ENCODE results near the gene RANBP1. TPM values are rescaled to one million over a fixed set of nuclear protein-coding genes. Genes with fewer than 3 reads are reported as not detected.

The RANBP1 gene
- total RNA-seq, 3 donors from 2014 or later: 453 to 533 (median 503) TPM

DNA sequence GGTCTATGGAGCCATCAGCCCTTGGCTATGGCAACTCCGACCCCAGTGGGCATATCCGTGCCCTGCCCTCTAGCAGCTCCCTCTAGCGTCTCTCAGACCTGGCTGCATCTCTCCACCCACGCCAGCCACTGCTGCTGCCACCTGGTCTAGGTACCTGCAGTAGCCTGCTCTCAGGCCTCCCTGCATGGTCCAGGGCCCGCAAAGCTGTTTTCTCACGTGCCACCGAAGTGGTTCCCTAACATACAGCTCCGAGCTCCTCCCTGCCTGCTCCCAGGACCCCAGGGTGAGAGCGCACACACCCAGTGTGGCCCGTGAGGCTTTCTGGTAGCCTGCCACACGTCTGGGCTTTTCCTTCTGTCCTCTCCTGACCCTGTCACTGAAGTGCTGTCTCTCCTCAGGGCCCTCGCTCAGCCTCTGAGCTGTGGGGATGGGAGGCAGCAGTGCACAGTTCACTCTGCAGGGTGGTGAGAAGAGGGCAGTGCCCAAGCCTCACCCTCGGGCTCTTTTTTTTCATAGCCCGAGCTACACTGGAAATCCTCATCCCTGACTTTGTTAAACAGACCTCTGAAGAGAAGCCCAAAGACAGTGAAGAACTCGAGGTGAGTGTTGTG lies 21.6 kb upstream of the RANBP1 start:
- no peaks in the 10 kb centered on the region for H3K9me3 Mint-ChIP-seq
- peaks cover 48% of the 10 kb centered on the region for H3K4me1 Mint-ChIP-seq (ENCODE audit: low read depth)
- H3K36me3 Mint-ChIP-seq (ENCODE audit: insufficient read depth): peaks cover 59% of the 10 kb centered on the region
- H3K4me3 Mint-ChIP-seq: no peak overlapping the region
- no peak for DNase-seq
- no peaks in the 10 kb centered on the region for H3K27me3 Mint-ChIP-seq (ENCODE audit: low read depth)
- no peak for ATAC-seq

DNA sequence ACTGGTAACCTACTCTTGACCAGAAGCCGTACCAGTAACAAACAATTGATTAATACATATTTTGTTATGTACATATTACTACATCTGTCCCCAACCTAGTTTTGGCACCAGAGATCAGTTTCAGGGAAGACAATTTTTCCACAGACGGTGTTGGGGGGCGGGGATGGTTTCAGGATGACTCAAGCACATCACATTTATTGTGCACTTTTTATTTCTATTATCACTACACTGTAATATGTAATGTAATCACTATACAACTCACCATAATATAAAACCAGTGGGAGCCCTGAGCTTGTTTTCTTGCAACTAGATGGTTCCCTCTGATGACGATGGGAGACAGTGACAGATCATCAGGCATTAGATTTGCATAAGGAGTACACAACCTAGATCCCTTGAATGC lies 20.4 kb upstream of the RANBP1 start:
- Mint-ChIP-seq H3K4me3 (no peak overlapping the region), H3K9me3 (no peaks in the 10 kb centered on the region)

DNA sequence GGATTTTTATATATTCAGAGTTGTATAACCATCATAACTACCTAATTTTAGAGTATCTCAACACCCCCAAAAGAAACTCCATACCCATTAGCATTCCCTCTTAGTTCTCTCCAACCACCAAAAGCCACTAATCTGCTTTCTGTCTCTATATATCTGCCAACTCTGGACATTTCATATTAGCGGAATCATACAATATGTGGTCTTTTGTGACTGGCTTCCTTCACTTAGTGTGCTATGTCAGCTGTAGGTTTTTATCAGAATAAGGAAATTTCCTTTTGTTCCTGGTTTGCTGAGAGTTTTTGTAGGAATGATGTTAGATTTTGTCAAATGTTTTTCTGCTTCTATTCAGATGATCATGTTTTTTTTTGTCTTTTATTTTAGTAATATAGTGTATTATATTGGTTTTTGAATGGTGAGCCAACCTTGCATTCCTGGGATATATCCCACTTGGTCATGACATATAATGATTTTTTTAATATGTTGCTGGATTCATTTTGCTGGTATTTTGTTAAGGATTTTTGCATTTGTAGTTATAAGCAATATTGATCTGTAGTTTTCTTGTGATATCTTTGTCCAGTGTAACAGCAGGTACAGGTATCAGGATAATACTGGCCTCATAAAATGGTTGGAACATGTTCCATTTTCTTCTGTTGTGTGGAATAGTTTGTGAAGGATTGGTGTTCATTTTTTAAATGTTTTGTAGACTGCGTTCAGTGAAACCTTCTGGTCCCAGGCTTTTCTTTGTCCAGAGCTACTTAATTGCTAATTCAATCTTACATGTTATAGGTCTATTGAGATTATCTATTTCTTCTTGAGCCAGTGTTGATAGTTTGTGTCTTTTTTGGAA lies 19.1 kb upstream of the RANBP1 start:
- no peak overlapping the region for H3K4me3 Mint-ChIP-seq
- H3K9me3 Mint-ChIP-seq: no peaks in the 10 kb centered on the region
- no peaks in the 10 kb centered on the region for H3K27me3 Mint-ChIP-seq (ENCODE audit: low read depth)
- no peak for DNase-seq
- peaks cover 59% of the 10 kb centered on the region for H3K4me1 Mint-ChIP-seq (ENCODE audit: low read depth)
- no peak for ATAC-seq
- peaks cover 44% of the 10 kb centered on the region for H3K36me3 Mint-ChIP-seq (ENCODE audit: insufficient read depth)

More for the DNA sequence above, 20.4 kb upstream of the RANBP1 start:
- Mint-ChIP-seq H3K4me1 (ENCODE audit: low read depth) (peaks cover 57% of the 10 kb centered on the region), H3K36me3 (ENCODE audit: insufficient read depth) (peaks cover 51% of the 10 kb centered on the region), H3K27me3 (ENCODE audit: low read depth) (no peaks in the 10 kb centered on the region)
- ATAC-seq (peak; percentile 19 to 23), DNase-seq (no peak)

DNA sequence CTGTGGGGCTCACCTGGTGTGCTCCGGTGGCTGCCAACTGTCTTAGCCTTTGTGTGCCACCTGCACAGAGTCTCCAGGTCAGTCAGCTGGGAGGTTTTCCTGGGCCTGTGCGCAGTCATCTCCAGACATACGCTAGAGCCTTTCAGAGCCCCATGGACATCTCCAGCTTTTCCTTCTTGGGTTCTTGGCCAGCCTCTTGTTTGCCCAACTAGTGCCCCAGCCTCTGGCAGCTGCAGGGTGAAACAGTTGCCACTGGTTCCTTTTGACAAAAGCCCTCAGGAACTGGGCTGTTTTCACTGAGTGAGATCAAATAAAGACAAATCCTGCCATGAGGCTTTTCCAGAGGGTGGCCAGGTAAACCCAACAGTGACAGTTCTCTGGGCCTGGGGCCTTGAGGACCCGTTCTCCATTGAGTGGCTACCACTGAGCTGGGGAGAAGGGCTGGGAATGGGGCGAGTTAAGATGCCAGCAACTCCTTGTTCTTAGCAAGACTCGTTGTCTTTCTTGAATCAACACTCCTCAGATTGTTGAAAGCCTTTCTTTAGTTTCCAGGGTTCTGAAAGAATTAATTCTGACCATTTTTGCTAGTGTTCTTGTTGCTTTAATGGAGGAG lies 16.7 kb upstream of the RANBP1 start:
- Mint-ChIP-seq H3K4me1 (ENCODE audit: low read depth) (peaks cover 58% of the 10 kb centered on the region), H3K4me3 (no peak overlapping the region), H3K9me3 (no peaks in the 10 kb centered on the region), H3K27me3 (ENCODE audit: low read depth) (no peaks in the 10 kb centered on the region), H3K36me3 (ENCODE audit: insufficient read depth) (peaks cover 40% of the 10 kb centered on the region)
- ATAC-seq (no peak), DNase-seq (no peak)

DNA sequence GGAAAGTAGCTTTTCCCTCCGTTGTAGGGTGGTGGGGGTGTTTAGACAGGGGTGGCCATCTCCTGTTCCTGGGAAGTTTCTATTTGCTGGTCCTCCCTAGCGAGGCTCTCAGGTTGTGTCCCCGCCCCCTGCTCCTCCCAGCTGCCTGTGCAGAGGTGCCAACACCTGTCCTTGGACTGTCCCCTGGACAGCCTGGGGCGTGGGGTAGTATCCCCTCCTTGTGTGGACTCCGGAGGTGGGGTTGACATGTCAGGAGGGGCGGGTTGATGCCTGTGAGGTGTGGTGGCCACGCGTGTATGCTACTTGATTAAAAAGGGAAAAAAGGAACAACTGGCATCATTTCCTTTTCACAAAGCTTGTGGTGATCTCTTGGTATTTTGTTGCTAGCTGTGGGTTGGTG lies 14.3 kb upstream of the RANBP1 start:
- ATAC-seq: no peak
- H3K9me3 Mint-ChIP-seq: no peaks in the 10 kb centered on the region
- peaks cover 47% of the 10 kb centered on the region for H3K4me1 Mint-ChIP-seq (ENCODE audit: low read depth)
- DNase-seq: no peak
- no peaks in the 10 kb centered on the region for H3K27me3 Mint-ChIP-seq (ENCODE audit: low read depth)
- H3K36me3 Mint-ChIP-seq (ENCODE audit: insufficient read depth): peaks cover 26% of the 10 kb centered on the region
- no peak overlapping the region for H3K4me3 Mint-ChIP-seq

DNA sequence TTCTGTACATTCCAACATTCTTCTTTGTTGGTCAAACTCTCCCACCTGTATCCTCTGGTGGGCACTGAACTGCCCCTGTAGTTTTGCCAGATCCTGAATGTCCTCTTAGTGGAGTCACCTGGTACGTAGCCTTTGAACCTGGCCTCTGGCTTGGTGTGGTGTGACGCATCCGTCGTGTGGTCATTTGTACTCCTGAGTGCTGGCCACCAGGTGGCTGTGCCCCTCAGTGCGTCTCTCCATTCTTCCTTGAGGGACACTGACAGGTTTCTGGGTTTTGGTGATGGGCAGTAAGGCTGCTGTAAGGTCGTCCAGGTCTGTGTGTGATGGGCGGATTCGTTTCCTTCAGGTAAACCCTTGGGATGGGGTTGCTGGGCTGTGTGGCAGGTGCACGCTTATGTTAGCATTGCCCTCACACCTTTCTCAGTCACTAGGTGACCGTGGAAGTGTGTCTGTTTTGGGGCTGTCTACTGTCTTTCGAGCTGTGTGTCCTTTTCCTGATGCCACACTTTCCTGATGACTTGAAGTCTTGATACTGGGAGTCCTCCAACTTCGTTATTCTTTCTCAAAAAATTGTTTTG lies 13.6 kb upstream of the RANBP1 start:
- Mint-ChIP-seq H3K4me3 (no peak overlapping the region), H3K36me3 (ENCODE audit: insufficient read depth) (peaks cover 20% of the 10 kb centered on the region), H3K9me3 (no peaks in the 10 kb centered on the region)

DNA sequence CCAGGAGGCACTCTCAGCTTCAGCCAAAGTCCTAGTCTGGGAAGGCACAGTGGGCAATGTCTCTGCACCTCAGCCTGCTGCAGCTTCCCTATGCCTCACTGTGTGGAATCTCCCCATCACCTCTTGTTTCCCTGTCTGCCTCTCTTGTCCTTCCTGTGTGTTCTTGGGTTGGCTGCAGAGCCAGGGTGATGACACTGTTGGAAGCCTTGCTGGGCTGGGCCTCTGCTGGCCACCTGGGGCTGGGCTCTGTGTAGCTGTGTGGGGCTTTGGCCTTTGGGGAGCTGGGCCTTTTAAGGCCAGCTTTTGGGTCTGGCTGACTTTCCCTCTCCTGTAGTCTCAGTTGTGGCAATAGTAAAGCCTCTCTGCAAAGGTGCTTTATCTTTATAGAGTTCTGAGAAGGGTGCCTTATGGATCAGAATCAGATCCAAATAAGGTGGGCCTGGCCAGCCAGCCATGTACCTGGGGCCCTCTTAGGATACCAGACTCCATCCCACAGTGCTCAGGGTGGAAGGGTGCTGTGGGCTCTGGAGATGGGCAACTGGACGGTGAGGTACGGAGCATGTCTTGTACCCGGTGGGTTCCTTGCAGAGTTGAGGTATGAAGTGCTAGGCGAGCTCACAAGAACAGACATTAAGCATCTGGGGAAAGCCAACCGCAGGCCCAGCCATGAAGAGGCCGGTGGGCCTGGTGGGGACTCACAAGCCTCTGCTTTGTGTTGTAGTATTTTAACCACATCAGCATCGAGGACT lies 10.3 kb upstream of the RANBP1 start:
- Mint-ChIP-seq H3K9me3 (no peaks in the 10 kb centered on the region), H3K4me1 (ENCODE audit: low read depth) (peaks cover 17% of the 10 kb centered on the region), H3K27me3 (ENCODE audit: low read depth) (no peaks in the 10 kb centered on the region), H3K4me3 (no peak overlapping the region), H3K36me3 (ENCODE audit: insufficient read depth) (peaks cover 7% of the 10 kb centered on the region)
- DNase-seq: no peak
- no peak for ATAC-seq

More for the DNA sequence above, 13.6 kb upstream of the RANBP1 start:
- H3K27me3 Mint-ChIP-seq (ENCODE audit: low read depth): no peaks in the 10 kb centered on the region
- peaks cover 45% of the 10 kb centered on the region for H3K4me1 Mint-ChIP-seq (ENCODE audit: low read depth)
- no peak for ATAC-seq
- no peak for DNase-seq

DNA sequence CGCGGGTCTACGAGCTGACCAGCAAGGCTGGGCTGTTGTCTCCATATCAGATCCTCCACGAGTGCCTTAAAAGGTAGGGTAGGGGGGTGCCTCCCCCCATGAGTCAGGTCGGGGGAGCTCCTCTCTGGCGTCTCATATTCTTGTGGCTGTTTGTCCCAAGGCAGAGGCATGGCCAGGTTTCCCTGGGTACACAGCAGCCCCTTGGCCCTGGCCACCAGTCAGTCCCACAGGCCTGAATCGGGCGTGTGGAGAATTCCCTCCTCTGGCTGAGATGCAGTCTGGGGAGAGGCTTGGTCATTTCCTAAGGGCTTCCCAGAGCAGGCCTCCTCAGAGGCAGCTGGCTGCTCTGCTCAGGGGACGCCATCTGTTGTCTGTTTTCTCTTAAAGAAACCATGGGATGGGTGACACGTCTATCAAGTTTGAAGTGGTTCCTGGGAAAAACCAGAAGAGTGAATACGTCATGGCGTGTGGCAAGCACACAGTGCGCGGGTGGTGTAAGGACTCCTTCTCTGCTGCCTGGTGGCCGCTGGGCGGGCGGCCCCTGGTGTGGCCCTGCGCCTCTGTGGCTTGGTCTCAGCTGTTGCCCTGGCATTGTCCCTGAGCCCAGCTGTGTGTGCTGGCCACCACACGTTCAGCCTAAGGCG lies 9.6 kb upstream of the RANBP1 start:
- H3K9me3 Mint-ChIP-seq: no peaks in the 10 kb centered on the region
- H3K27me3 Mint-ChIP-seq (ENCODE audit: low read depth): no peaks in the 10 kb centered on the region
- H3K4me3 Mint-ChIP-seq: no peak overlapping the region
- H3K36me3 Mint-ChIP-seq (ENCODE audit: insufficient read depth): peaks cover 7% of the 10 kb centered on the region
- H3K4me1 Mint-ChIP-seq (ENCODE audit: low read depth): peaks cover 10% of the 10 kb centered on the region
- DNase-seq: no peak
- ATAC-seq: no peak

DNA sequence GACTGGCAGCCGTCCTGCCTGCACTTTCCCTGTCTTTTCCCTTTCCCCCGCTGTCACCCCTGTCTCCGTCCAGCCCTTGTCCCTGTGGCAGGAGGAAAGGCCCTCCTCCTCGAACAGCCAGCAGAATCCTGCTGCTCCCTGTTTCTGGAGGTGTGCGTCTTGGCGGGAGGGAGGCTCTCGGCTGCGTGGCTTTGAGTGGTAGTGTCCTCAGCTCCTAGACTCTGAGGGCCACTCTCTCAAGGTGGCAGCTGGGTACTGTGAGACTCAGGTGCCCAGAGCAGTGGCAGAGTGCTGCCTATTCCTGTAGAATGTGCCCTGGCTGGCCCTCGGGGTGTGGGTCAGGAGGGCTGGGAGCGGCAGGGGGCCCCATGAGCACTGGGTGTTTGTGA lies 9.1 kb upstream of the RANBP1 start:
- ATAC-seq (no peak), DNase-seq (no peak)
- Mint-ChIP-seq H3K27me3 (ENCODE audit: low read depth) (no peaks in the 10 kb centered on the region), H3K4me3 (no peak overlapping the region), H3K9me3 (no peaks in the 10 kb centered on the region), H3K36me3 (ENCODE audit: insufficient read depth) (peaks cover 8% of the 10 kb centered on the region), H3K4me1 (ENCODE audit: low read depth) (peaks cover 7% of the 10 kb centered on the region)

DNA sequence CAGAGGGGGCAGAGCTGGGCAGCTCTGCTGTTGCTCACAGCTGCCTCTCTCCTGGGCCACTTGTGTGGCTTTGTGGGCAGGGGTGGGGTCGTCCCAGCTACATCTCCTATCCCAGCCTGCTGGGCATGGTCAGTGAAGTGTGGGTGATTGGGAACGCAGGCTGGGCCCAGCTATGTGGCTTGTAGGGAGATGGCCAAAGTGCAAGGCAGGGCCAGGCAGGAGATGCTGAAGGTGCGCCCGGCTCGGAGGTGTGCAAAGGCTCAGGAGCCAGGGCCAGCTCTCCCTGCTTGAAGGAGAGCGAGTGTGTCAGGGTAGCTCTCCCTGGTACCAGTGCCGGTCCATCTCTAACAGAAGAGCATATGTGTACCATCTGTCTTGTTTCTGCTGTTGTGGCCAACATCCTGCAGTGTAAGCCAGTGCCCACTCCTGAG lies 8.4 kb upstream of the RANBP1 start:
- Mint-ChIP-seq H3K27me3 (ENCODE audit: low read depth) (no peaks in the 10 kb centered on the region), H3K4me1 (ENCODE audit: low read depth) (peaks cover 4% of the 10 kb centered on the region), H3K36me3 (ENCODE audit: insufficient read depth) (peaks cover 6% of the 10 kb centered on the region), H3K4me3 (no peak overlapping the region), H3K9me3 (no peaks in the 10 kb centered on the region)
- no peak for ATAC-seq
- no peak for DNase-seq

DNA sequence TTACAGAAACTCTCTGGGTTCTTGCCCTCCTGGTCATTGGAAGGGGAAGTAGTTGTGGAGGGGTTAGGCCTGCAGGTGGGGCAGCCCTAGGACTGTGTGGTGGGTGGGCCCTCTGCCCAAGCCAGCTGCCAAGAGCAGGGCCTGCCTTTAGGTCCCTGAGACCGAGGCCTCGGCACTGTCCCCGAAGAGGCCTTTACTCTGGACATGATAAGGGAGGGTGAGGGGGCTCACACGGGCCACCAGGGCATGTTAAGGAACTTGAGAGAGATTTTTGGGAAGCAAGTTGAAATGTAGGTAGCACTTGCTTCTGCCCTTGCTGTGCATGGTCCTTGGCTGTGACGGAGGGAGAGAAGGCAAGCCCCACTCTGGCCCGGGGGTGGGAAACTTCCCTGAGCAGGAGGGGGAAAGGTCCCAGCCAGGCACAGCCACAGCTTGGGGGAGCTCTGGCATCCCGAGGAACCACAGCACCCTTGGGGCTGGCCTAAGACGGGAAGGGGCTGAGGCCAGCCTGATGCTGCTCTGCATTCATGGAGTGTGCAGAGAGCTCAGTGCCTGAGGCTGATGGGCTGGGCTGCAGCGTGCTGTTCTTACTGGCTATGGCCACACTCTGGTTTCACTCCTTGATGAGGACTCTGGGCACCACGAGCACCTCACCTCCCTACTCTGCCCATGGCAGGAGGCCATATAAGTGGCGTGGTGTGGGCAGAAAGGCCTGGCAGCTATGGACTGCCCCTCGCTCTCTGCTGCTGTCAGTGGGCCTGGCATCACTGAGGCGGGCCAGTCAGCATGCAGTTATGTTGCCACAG lies 7.8 kb upstream of the RANBP1 start:
- H3K4me3 Mint-ChIP-seq: no peak overlapping the region
- H3K27me3 Mint-ChIP-seq (ENCODE audit: low read depth): no peaks in the 10 kb centered on the region
- no peak for ATAC-seq
- DNase-seq: no peak
- peaks cover 4% of the 10 kb centered on the region for H3K4me1 Mint-ChIP-seq (ENCODE audit: low read depth)
- no peaks in the 10 kb centered on the region for H3K9me3 Mint-ChIP-seq
- peaks cover 6% of the 10 kb centered on the region for H3K36me3 Mint-ChIP-seq (ENCODE audit: insufficient read depth)

DNA sequence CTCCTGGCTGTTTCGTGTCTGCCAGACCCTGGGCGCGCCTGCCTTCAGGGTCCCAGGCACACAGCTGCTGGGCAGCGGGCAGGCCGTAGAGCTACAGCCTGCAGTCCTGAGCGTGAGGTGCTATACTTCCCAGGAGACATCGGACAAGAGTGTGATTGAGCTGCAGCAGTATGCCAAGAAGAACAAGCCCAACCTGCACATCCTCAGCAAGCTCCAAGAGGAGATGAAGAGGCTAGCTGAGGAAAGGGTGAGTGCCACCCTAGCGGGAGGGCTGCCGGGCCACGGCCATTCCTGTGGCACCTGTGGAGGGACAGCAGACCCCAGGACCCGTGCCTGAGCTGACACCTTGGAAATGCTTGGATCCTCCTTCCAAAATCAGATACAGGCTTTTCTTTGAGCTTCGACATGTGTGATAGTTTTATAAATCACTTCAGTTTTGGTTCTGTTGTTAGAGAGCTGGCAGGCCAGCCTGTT lies 7.1 kb upstream of the RANBP1 start:
- no peak overlapping the region for H3K4me3 Mint-ChIP-seq
- DNase-seq (no peak), ATAC-seq (no peak)
- H3K4me1 Mint-ChIP-seq (ENCODE audit: low read depth): peaks cover 4% of the 10 kb centered on the region
- no peaks in the 10 kb centered on the region for H3K9me3 Mint-ChIP-seq
- peaks cover 6% of the 10 kb centered on the region for H3K36me3 Mint-ChIP-seq (ENCODE audit: insufficient read depth)
- H3K27me3 Mint-ChIP-seq (ENCODE audit: low read depth): no peaks in the 10 kb centered on the region
